K562 (cell line): Measurements from ENCODE around the gene TMEM135. TPM values are rescaled to one million over a fixed set of nuclear protein-coding genes. Genes with fewer than 3 reads are reported as not detected.
A peak's percentile ranks its signal among the peaks of the same experiment; 100 is the strongest.

Experiments
- ARID1B ChIP-seq: fragments of 450-650 bp; IDR thresholded peaks from 2 replicates; pipeline ENCODE4 v1.6.1; 2016; ENCODE audit warnings: antibody characterized with exemption, mild to moderate bottlenecking, inconsistent platforms
- ARNT ChIP-seq, 2 experiments: fragments of 450-650 bp; IDR thresholded peaks; 2 replicates each; pipeline ENCODE4 v1.6.1; 2016; ENCODE audit warnings: mild to moderate bottlenecking in 1 of 2
- CEBPG ChIP-seq, 3 experiments: fragments of 200-800 bp in 1 of 3; sonication (Bioruptor generic) in 1 of 3; sonication (generic) in 1 of 3; formaldehyde crosslinking in 1 of 3; IDR thresholded peaks in 2 of 3; conservative IDR thresholded peaks in 1 of 3; 2 replicates each; pipeline versions ENCODE4 v1.6.1 to v1.8.0; 2016 to 2022; ENCODE audit warnings: missing compliant biosample characterization in 2 of 3, missing genetic modification characterization in 2 of 3, mild to moderate bottlenecking in 1 of 3, missing genetic modification reagents in 1 of 3
- CREB1 ChIP-seq, 2 experiments: sonication (generic) in 1 of 2; formaldehyde crosslinking in 1 of 2; IDR thresholded peaks; 2 replicates each; pipeline versions ENCODE4 v1.6.1 to v1.8.0; 2012 to 2022; ENCODE audit warnings: inconsistent platforms in 1 of 2, mild to moderate bottlenecking in 1 of 2, missing genetic modification reagents in 1 of 2, moderate library complexity in 1 of 2
- EP400 ChIP-seq: fragments of 450-650 bp; IDR thresholded peaks from 2 replicates; pipeline ENCODE4 v1.6.1; 2017; ENCODE audit warnings: antibody characterized with exemption, mild to moderate bottlenecking, moderate library complexity
- FOXJ2 ChIP-seq: fragments of 200-800 bp; sonication (Bioruptor generic); IDR thresholded peaks from 2 replicates; pipeline ENCODE4 v1.6.1; 2016; ENCODE audit warnings: missing genetic modification characterization, missing compliant biosample characterization
- HDAC8 ChIP-seq: fragments of 450-650 bp; IDR thresholded peaks from 2 replicates; pipeline ENCODE4 v1.6.1; 2016; ENCODE audit warnings: mild to moderate bottlenecking, missing genetic modification characterization, moderate library complexity, missing compliant biosample characterization
- HNRNPUL1 ChIP-seq: fragments of 200-400 bp; formaldehyde crosslinking; IDR thresholded peaks from 2 replicates; pipeline ENCODE4 v1.6.1; 2017; ENCODE audit warnings: low read length
- KDM4B ChIP-seq, 2 experiments: fragments of 450-650 bp in 1 of 2; sonication (generic) in 1 of 2; IDR thresholded peaks; 2 replicates each; pipeline ENCODE4 v1.6.1; 2016 to 2017; ENCODE audit warnings: borderline replicate concordance in 2 of 2, antibody characterized with exemption in 1 of 2, low read depth in 1 of 2, mild to moderate bottlenecking in 1 of 2
- MAFK ChIP-seq: IDR thresholded peaks from 2 replicates; pipeline ENCODE4 v1.6.1; 2011; ENCODE audit warnings: low read length, improper control_type of control experiment
- MAZ ChIP-seq, 2 experiments: fragments of 450-650 bp in 1 of 2; sonication (generic) in 1 of 2; formaldehyde crosslinking; IDR thresholded peaks in 1 of 2; conservative IDR thresholded peaks in 1 of 2; 2 replicates each; pipeline versions ENCODE4 v1.4.0 to v1.5.0; 2020; ENCODE audit warnings: mild to moderate bottlenecking in 1 of 2, missing genetic modification reagents in 1 of 2
- MXD1 ChIP-seq: fragments of 250-450 bp; sonication (Bioruptor Pico); IDR thresholded peaks from 2 replicates; pipeline ENCODE4 v1.8.0; 2021; ENCODE audit warnings: borderline replicate concordance, mild to moderate bottlenecking, moderate library complexity; ENCODE audit not compliant: poor library complexity, severe bottlenecking
- PHB2 ChIP-seq: fragments of 450-650 bp; IDR thresholded peaks from 2 replicates; pipeline ENCODE4 v1.6.1; 2017; ENCODE audit warnings: low read depth
- PKNOX1 ChIP-seq: fragments of 450-650 bp; IDR thresholded peaks from 2 replicates; pipeline ENCODE4 v1.6.1; 2016
- PTRF ChIP-seq: fragments of 450-650 bp; IDR thresholded peaks from 2 replicates; pipeline ENCODE4 v1.6.1; 2016; ENCODE audit warnings: mild to moderate bottlenecking, missing genetic modification characterization, missing compliant biosample characterization
- RCOR1 ChIP-seq, 2 experiments: IDR thresholded peaks; 2 replicates each; pipeline ENCODE4 v1.6.1; 2012; ENCODE audit warnings: low read depth in 2 of 2, low read length in 2 of 2, borderline replicate concordance in 1 of 2, improper control_type of control experiment in 1 of 2
- SMAD1 ChIP-seq: fragments of 150-350 bp; IDR thresholded peaks from 2 replicates; pipeline ENCODE4 v1.6.1; 2014; ENCODE audit warnings: low read length, low read depth; ENCODE audit not compliant: partially characterized antibody
- SREBF2 ChIP-seq: sonication (generic); formaldehyde crosslinking; IDR thresholded peaks from 2 replicates; pipeline ENCODE4 v1.4.0; 2020; ENCODE audit warnings: mild to moderate bottlenecking, missing genetic modification reagents
- TCF7 ChIP-seq: sonication (generic); IDR thresholded peaks from 2 replicates; pipeline ENCODE4 v1.6.1; 2016; ENCODE audit warnings: antibody characterized with exemption, borderline replicate concordance
- TCF7L2 ChIP-seq: fragments of 150-350 bp; IDR thresholded peaks from 2 replicates; pipeline ENCODE4 v1.6.1; 2016; ENCODE audit warnings: low read depth, mild to moderate bottlenecking, low read length, moderate library complexity
- TFAM ChIP-seq: fragments of 250-450 bp; sonication (Bioruptor Pico); conservative IDR thresholded peaks from 2 replicates; pipeline ENCODE4 v1.5.0; 2021; ENCODE audit warnings: mild to moderate bottlenecking, moderate library complexity
- ZFX ChIP-seq: sonication (generic); formaldehyde crosslinking; IDR thresholded peaks from 2 replicates; pipeline ENCODE4 v1.8.0; 2022; ENCODE audit warnings: mild to moderate bottlenecking, missing genetic modification reagents, moderate library complexity
- ZNF311 ChIP-seq: fragments of 250-450 bp; sonication (Bioruptor Pico); IDR thresholded peaks from 2 replicates; pipeline ENCODE4 v1.4.0; 2020; ENCODE audit warnings: mild to moderate bottlenecking, moderate library complexity
- ZNF41 ChIP-seq: fragments of 250-450 bp; sonication (Bioruptor Pico); conservative IDR thresholded peaks from 2 replicates; pipeline ENCODE4 v1.4.0; 2020; ENCODE audit warnings: mild to moderate bottlenecking
- ZNF644 ChIP-seq: fragments of 200-800 bp; sonication (Bioruptor generic); IDR thresholded peaks from 2 replicates; pipeline ENCODE4 v1.6.1; 2016; ENCODE audit warnings: low read depth, missing genetic modification characterization, missing compliant biosample characterization
- ZNF696 ChIP-seq: fragments of 250-450 bp; sonication (Bioruptor Pico); conservative IDR thresholded peaks from 2 replicates; pipeline ENCODE4 v1.4.0; 2020; ENCODE audit warnings: mild to moderate bottlenecking, moderate library complexity
- ZNF780A ChIP-seq: fragments of 250-450 bp; sonication (Bioruptor Pico); IDR thresholded peaks from 2 replicates; pipeline ENCODE4 v1.5.0; 2021; ENCODE audit warnings: mild to moderate bottlenecking
- polyA plus RNA-seq, 8 experiments: library from polyadenylated mRNA; depleted of rRNA in 4 of 8; stranded (reverse) in 5 of 8; unstranded in 3 of 8; fragments of >200 nt; fragmentation: Nextera tagmentation in 2 of 8; fragmentation: Illumina TruSeq in 1 of 8; extraction: Ambion mirVana in 2 of 8; extraction: Trizol in 1 of 8; gene quantifications; 2 replicates each; pipeline versions ENCODE4 v1.2.1 to v1.2.3, GENCODE V29; 2011 to 2014; ENCODE audit warnings: inconsistent platforms in 1 of 8, missing spikeins in 1 of 8
- total RNA-seq, 7 experiments: library from RNA; depleted of rRNA in 6 of 7; stranded (reverse); fragments of >200 nt in 6 of 7; fragmentation: Illumina TruSeq in 2 of 7; extraction: Trizol in 2 of 7; gene quantifications; 2 replicates each; pipeline versions ENCODE4 v1.2.1 to v1.2.3, GENCODE V29; 2011 to 2021; ENCODE audit warnings: low replicate concordance in 1 of 7

Gene TMEM135
- total and polyA plus RNA-seq, 9 of the 15 experiments (the other 6 are each of a cell fraction or from before 2014, with no cell fraction given), result 17.3 to 53.6 (median 24.9) TPM

GRCh38 chr11:86999859-87000753, 37.6 kb upstream of the TMEM135 start (continued):
- no peak for TF ChIP-seq CEBPG (CRISPR knock-in tag; IDR thresholded peaks at IDR 0.05)
- no peak for TF ChIP-seq CEBPG (tag; conservative IDR thresholded peaks at IDR 0.05 in 1 of 2, IDR thresholded peaks at IDR 0.05 in 1 of 2)
- TF ChIP-seq HNRNPUL1, result no peak
- TF ChIP-seq TCF7L2, result peak; percentile 75
- TF ChIP-seq ZNF311 (CRISPR knock-in tag), result no peak
- TF ChIP-seq MXD1, result no peak
- peak; percentile 74 for TF ChIP-seq EP400
- peak; percentile 70 for TF ChIP-seq PKNOX1
- no peak for TF ChIP-seq ZNF780A (CRISPR knock-in tag)
- peak; percentile 78 to 94 for TF ChIP-seq ARNT (IDR thresholded peaks at IDR 0.05)
- no peak for TF ChIP-seq ZNF696 (CRISPR knock-in tag)
- peak; percentile 48; the same call in 1 of the 2 replicates for TF ChIP-seq ZNF644 (tag)
- no peak for TF ChIP-seq TFAM (CRISPR knock-in tag)
- no peak for TF ChIP-seq PTRF (tag)
- no peak for TF ChIP-seq HDAC8 (tag)
- TF ChIP-seq ZFX (CRISPR knock-in tag), result peak; percentile 8; the same call in 1 of the 2 replicates
- peak; percentile 43 to 68; a peak in 3 of 4 replicates for TF ChIP-seq MAZ (CRISPR knock-in tag; conservative IDR thresholded peaks at IDR 0.05 in 1 of 2, IDR thresholded peaks at IDR 0.05 in 1 of 2)
- TF ChIP-seq CREB1 (IDR thresholded peaks at IDR 0.05), result peak; percentile 71
- TF ChIP-seq CREB1 (CRISPR knock-in tag; IDR thresholded peaks at IDR 0.05), result no peak; the same call in 1 of the 2 replicates
- no peak for TF ChIP-seq SREBF2
- TF ChIP-seq RCOR1 (IDR thresholded peaks at IDR 0.05; ENCODE audit: borderline replicate concordance in 1 of 2, low read depth in 2 of 2, low read length in 2 of 2), result peak; percentile 29 to 89; a peak in 3 of 4 replicates
- peak; percentile 82 for TF ChIP-seq MAFK
- TF ChIP-seq TCF7, result peak; percentile 99
- peak; percentile 40 for TF ChIP-seq SMAD1
- no peak for TF ChIP-seq KDM4B (IDR thresholded peaks at IDR 0.05; ENCODE audit: borderline replicate concordance in 2 of 2, low read depth in 1 of 2)
- peak; percentile 97 for TF ChIP-seq ARID1B
- TF ChIP-seq PHB2, result peak; percentile 71; the same call in 1 of the 2 replicates
- peak; percentile 97 for TF ChIP-seq FOXJ2 (tag)
- TF ChIP-seq ZNF41 (CRISPR knock-in tag), result no peak
